Measurements from ENCODE around the gene HHAT. TPM values are rescaled to one million over a fixed set of nuclear protein-coding genes. Genes with fewer than 3 reads are reported as not detected.

The HHAT gene
- polyA plus RNA-seq, 2 of the 4 experiments (the other 2 are of a cell fraction): 3.8 to 4.5 TPM

GRCh38 chr1:210496063-210496462 lies 167.4 kb downstream of the HHAT start:
- CTCF ChIA-PET: no interaction called here
- WGBS (ENCODE audit: missing lambda C conversion rate): 69% methylated on average over 3 of the region's 3 CpGs
- POLR2A ChIA-PET: no interaction called here
- H3K4me1 ChIP-seq: no peaks in the 10 kb centered on the region
- H3K4me2 ChIP-seq: no peak overlapping the region
- no peaks in the 10 kb centered on the region for H3K9me3 ChIP-seq
- H3K4me3 ChIP-seq: no peak overlapping the region
- TF ChIP-seq KDM5A (IDR thresholded peaks at IDR 0.05) (no peak), EHF (CRISPR knock-in tag; IDR thresholded peaks at IDR 0.05) (no peak), POLR2A (IDR thresholded peaks at IDR 0.05; ENCODE audit: low read length) (no peak), HOXB13 (CRISPR knock-in tag; IDR thresholded peaks at IDR 0.05; ENCODE audit: low read depth) (no peak), HOXB5 (CRISPR knock-in tag; IDR thresholded peaks at IDR 0.05) (no peak), BCL3 (IDR thresholded peaks at IDR 0.05) (no peak), TFCP2L1 (CRISPR knock-in tag; IDR thresholded peaks at IDR 0.05) (no peak), USF2 (IDR thresholded peaks at IDR 0.05) (no peak), HES2 (IDR thresholded peaks at IDR 0.05) (no peak), JUN (IDR thresholded peaks at IDR 0.05) (no peak), ZC3H11A (IDR thresholded peaks at IDR 0.05) (no peak), ESRRA (IDR thresholded peaks at IDR 0.05; ENCODE audit: borderline replicate concordance, low read length) (no peak), FOSB (CRISPR knock-in tag; IDR thresholded peaks at IDR 0.05) (no peak), E2F6 (IDR thresholded peaks at IDR 0.05; ENCODE audit: borderline replicate concordance, low read depth) (no peak), HEYL (CRISPR knock-in tag; IDR thresholded peaks at IDR 0.05) (no peak), ZSCAN20 (CRISPR knock-in tag; IDR thresholded peaks at IDR 0.05) (no peak), FOXS1 (CRISPR knock-in tag; IDR thresholded peaks at IDR 0.05) (no peak), KDM1A (IDR thresholded peaks at IDR 0.05; ENCODE audit: low read depth) (no peak), CHD2 (IDR thresholded peaks at IDR 0.05; ENCODE audit: low read length, partially characterized antibody) (no peak), TP53 (CRISPR knock-in tag; IDR thresholded peaks at IDR 0.05) (no peak)
- DNase-seq (ENCODE audit: low read depth in 1 of 2, low spot score in 1 of 2): no peak
- no peak overlapping the region for H3K27ac ChIP-seq
- no peak for FAIRE-seq
- ATAC-seq: no peak

- no peaks in the 10 kb centered on the region for H3K4me1 ChIP-seq
- CTCF ChIA-PET: interaction anchor here (2.5 kb wide), 1 partner anchor 634 kb away, joined by 7 read pairs; the partner anchor contains the start of gene KCNH1
Measured at GRCh38 chr1:210499956-210500355, 171.3 kb downstream of the HHAT start.

More at GRCh38 chr1:210499956-210500355, 171.3 kb downstream of the HHAT start:
- DNase-seq (ENCODE audit: low read depth in 1 of 2, low spot score in 1 of 2) (no peak), FAIRE-seq (no peak), ATAC-seq (no peak)
- Histone ChIP-seq H3K9me3 (no peaks in the 10 kb centered on the region), H3K4me3 (no peak overlapping the region), H3K4me2 (no peak overlapping the region), H3K27ac (no peak overlapping the region)
- TF ChIP-seq BCL3 (IDR thresholded peaks at IDR 0.05): no peak
- POLR2A ChIA-PET: no interaction called here
- WGBS (ENCODE audit: missing lambda C conversion rate): 29% methylated on average over 2 of the region's 2 CpGs
